ENCODE results near the gene HDAC11.

The HDAC11 gene

DNA sequence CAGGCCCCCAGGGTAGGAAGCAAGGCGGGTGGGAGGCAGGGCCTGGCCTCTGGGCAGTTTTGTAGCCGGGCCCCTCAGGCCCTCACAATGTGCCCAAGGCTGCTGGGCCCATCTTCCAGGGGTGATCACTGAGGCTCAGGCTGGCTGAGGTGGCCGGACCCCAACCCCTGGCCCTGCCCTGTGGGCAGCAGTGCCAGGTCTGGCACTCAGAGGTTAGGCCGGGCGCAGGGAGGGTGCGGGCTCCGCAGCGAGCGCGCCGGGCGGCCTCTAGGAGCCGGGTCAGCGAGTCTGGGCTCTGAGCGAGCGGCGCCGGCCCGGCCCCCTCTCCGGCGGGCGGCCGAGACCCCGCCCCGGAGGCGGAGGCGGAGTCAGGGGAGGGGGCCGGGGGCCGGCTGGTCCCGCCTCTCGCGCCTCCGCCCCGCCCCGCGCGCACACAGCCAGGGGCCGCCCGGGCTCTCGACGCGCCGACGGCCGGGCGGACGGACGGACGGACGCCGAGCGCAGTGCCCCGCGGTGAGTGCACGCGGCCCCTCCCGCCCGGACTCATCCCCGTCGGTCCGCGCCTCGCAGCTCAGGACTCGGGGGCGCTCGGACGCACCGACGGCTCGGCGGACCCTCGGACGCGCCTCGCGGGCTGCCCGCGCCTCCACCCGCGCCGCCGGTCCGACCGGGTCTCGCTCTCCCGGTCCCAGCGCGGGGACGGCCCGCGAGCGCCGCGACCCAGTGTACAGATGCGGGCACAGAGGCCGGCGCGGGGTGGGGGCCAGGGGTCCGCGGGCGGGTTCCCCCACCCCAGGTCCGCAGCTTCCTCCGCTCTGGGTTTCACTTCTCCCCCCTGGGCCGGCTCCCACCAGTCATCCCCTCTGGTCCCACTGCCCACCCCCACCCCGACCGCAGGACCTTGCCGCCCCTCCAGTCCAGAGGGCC, 68.9 kb downstream of the HDAC11 start, which contains the start of gene FBLN2:
Gene FBLN2, plus strand, starts transcription at position 430 of the 927 bp plus-strand sequence. CDS start 21,231 bp downstream, outside the sequence.
- DNase-seq (ENCODE audit: low read depth, low spot score), result no peak
- H3K4me3 ChIP-seq (ENCODE audit: low read length), result peak within 1 kb of the TSS; percentile 55

- peak; percentile 74 for DNase-seq (ENCODE audit: low read depth, low spot score)
- H3K4me3 ChIP-seq (ENCODE audit: low read length), result peak overlapping the region; percentile 55
Measured at GRCh38 chr3:13549623-13550422, 69.7 kb downstream of the HDAC11 start.

DNA sequence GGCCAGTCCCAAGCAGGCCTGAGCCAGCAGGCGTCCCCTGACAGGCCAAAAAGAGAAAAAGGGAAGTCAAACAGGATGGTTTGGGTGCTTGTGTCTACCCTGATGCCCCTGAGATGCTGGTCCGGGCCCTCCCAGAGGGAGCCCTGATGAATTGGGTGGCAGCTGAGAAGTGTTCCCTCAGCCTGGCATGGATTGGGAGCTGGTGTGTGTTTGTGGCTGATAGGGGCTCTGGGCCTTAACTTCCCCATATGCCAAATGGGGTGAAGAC, 70.3 kb downstream of the HDAC11 start:
- no peak for DNase-seq (ENCODE audit: low read depth, low spot score)
- H3K4me3 ChIP-seq (ENCODE audit: low read length), result peak overlapping the region; percentile 55

DNA sequence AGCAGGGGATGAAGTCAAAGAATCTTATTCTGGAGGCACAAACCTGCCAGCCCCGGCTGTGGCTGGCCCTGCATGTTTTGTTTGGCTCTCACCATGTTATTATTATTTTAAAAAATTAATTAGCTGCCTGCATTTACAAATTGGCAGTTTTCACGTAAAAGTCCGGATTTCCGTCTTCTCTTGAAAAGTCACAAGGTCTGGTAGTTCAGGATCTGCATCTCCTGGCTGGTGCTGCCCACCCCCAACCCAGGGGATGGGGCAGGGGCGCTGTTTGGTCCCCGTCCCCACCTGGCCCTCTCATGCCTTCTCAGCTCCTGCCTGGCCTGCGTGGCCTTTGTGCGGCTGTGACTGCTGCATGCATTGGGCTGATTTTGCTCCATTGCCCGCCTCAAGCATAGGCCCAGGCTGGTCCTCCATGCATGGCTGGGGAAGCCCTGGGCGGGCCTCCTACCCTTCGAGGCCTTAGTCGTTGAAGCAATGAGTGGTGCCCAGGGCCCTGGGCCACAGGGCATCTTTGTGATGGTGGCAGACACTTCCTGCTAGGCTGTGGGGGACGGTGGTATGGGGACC, 70.8 kb downstream of the HDAC11 start:
- DNase-seq (ENCODE audit: low read depth, low spot score), result no peak
- H3K4me3 ChIP-seq (ENCODE audit: low read length), result no peak overlapping the region; the same call in 1 of the 2 replicates

DNA sequence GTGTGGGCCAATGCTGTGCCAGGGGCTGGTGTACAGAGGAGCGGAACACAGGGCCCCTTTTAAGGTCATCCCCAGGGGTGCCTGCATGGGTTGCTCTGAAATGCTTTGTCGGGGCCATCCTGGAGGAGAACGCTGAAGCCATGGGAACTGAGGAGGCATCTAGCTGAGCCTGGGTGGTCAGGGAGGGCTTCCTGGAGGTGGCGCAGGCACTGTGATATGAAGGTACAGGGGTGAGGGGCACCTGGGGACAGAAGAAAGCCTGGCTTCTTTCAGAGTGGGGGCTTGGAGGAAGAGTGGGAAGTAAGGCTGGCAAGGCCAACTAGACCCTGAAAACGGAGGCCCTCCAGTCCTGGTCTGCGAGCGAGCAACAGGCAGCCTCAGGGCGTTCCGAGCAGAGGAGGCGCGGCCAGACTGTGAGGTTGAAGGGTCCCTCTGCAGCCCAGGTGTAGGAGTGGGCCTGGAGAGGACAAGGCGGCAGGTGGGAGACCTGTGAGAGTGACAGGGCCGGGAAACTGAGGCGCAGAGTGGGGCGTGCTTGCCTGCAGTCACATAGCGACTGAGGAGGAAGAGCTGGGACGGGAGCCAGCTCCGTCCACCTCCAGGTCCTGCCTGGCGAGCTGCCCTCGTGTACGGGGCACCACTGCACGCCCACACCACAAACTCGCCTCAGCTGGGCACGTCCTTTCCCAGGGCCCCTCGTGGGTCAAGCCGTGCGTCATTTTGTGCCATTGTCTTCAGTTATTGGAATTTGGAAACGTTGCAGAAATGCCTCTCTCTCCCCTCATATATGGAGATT, 72.9 kb downstream of the HDAC11 start:
- H3K4me3 ChIP-seq (ENCODE audit: low read length), result no peak overlapping the region
- DNase-seq (ENCODE audit: low read depth, low spot score), result no peak

DNA sequence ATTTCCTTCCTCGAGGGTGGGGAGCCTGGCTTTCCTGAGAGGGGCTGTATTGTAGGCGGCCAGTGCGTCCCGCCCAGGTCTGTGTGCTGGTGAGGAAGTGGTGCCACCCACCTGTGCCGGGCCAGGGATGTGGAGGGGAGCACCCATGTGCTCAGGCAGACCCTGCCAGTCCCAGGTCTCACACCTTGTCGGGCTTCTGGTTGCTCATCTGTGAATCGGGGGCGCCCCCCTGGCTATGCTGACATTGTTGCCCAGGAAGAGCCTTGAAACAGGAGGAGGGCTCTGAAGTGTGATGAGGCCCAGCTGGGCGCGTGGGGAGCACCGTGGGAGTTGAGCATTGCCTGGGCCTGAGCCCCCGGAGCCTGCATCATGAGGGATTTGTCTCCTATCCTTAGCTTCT, 73.6 kb downstream of the HDAC11 start:
- peak; percentile 61 for DNase-seq (ENCODE audit: low read depth, low spot score)
- no peak overlapping the region for H3K4me3 ChIP-seq (ENCODE audit: low read length)

DNA sequence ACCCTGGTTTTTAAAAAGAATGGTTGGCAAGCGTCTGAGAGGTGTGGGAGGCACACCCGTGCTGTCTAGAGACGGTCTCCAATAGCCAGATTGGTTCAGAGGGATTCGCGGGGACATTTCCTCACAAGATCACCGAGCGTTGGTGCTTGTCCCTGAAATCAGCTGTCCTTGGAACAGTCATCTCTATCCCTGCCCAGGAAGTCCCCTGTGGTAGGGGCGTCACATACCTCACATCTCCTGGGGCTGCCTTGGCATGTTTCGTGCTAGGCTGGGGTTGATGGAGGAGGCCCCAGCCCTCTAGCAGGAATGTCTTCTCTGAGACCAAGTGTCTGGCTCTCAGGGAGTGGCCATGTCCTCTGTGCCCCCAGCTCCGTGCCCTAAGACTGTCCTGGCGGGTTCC, 75.6 kb downstream of the HDAC11 start:
- no peak for DNase-seq (ENCODE audit: low read depth, low spot score)

More for the DNA sequence above, 75.6 kb downstream of the HDAC11 start:
- H3K4me3 ChIP-seq (ENCODE audit: low read length), result no peak overlapping the region

Data from Jurkat, Clone E6-1 (cell line).